ENCODE measurements around the gene GALNT17. TPM values are rescaled to one million over a fixed set of nuclear protein-coding genes. Genes with fewer than 3 reads are reported as not detected.
"Not testable (repeated sequence)": the region's sequence is repeated elsewhere in the genome, so short reads cannot be mapped to it uniquely, and the experiment has no call there.

GALNT17 gene
- total and polyA plus RNA-seq, 5 donors from 2014 or later = not detected

DNA sequence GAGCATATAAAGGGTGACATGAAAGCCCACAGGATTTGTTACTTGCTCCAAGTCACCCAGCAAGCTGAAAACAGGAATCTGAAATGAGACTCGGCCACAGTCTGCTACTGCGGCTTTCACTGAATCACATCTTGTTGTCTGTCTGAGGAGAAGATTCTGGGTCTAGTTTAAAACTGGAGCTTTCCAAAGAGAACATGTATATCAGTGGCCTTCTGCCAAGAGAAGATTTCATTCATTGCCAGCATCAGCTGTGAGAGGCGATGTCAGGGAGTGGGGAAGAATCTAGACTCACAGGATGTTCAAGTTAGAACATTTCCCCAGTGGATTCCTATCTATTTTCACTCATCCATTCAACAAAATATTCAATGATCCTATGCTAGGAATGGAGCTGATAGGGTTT lies 122.8 kb downstream of the GALNT17 start:
- Mint-ChIP-seq H3K27me3 (no peaks in the 10 kb centered on the region), H3K4me1 (no peaks in the 10 kb centered on the region), H3K27ac (no peak overlapping the region), H3K4me3 (no peak overlapping the region), H3K36me3 (no peaks in the 10 kb centered on the region), H3K9me3 (peaks cover 0 to 29% (median 14%) of the 10 kb centered on the region in 7 donors)
- Histone ChIP-seq H3K36me3 (ENCODE audit: control insufficient read depth, insufficient read depth, low read length) (no peaks in the 10 kb centered on the region), H3K9me3 (ENCODE audit: control insufficient read depth in 2 of 2, low read length in 2 of 2) (peaks cover 0 to 6% of the 10 kb centered on the region in 2 experiments), H3K4me1 (ENCODE audit: control insufficient read depth, insufficient read depth, low read length, poor library complexity, severe bottlenecking) (no peaks in the 10 kb centered on the region), H3K4me3 (ENCODE audit: low read depth, low read length) (no peak overlapping the region), H3K27me3 (ENCODE audit: control insufficient read depth, insufficient read depth, low read length) (no peaks in the 10 kb centered on the region), H3K27ac (ENCODE audit: insufficient read depth, low read length, poor library complexity, severe bottlenecking) (no peak overlapping the region)
- DNase-seq (no peak), ATAC-seq (ENCODE audit: low read depth in 2 of 2) (no peak)

GRCh38 chr7:71255537-71256178 lies 123.7 kb downstream of the GALNT17 start:
- ATAC-seq (ENCODE audit: low read depth in 2 of 2) (no peak), DNase-seq (no peak)
- Histone ChIP-seq H3K27ac (ENCODE audit: insufficient read depth, low read length, poor library complexity, severe bottlenecking) (no peak overlapping the region), H3K4me1 (ENCODE audit: control insufficient read depth, insufficient read depth, low read length, poor library complexity, severe bottlenecking) (no peaks in the 10 kb centered on the region), H3K27me3 (ENCODE audit: control insufficient read depth, insufficient read depth, low read length) (no peaks in the 10 kb centered on the region), H3K36me3 (ENCODE audit: control insufficient read depth, insufficient read depth, low read length) (no peaks in the 10 kb centered on the region), H3K4me3 (ENCODE audit: low read depth, low read length) (no peak overlapping the region), H3K9me3 (ENCODE audit: control insufficient read depth in 2 of 2, low read length in 2 of 2) (peaks cover 0 to 6% of the 10 kb centered on the region in 2 experiments)
- no peaks in the 10 kb centered on the region for H3K36me3 Mint-ChIP-seq
- H3K4me1 Mint-ChIP-seq = no peaks in the 10 kb centered on the region
- peaks cover 0 to 29% (median 14%) of the 10 kb centered on the region in 7 donors for H3K9me3 Mint-ChIP-seq
- no peaks in the 10 kb centered on the region for H3K27me3 Mint-ChIP-seq
- H3K4me3 Mint-ChIP-seq = no peak overlapping the region
- H3K27ac Mint-ChIP-seq = no peak overlapping the region

GRCh38 chr7:71261066-71261465 lies 129.1 kb downstream of the GALNT17 start:
- H3K36me3 ChIP-seq (ENCODE audit: control insufficient read depth, insufficient read depth, low read length) = no peaks in the 10 kb centered on the region
- Mint-ChIP-seq H3K36me3 (no peaks in the 10 kb centered on the region), H3K9me3 (peaks cover 9 to 31% (median 18%) of the 10 kb centered on the region in 7 donors), H3K4me1 (no peaks in the 10 kb centered on the region), H3K27me3 (no peaks in the 10 kb centered on the region), H3K27ac (no peak overlapping the region), H3K4me3 (no peak overlapping the region)
- H3K27me3 ChIP-seq (ENCODE audit: control insufficient read depth, insufficient read depth, low read length) = no peaks in the 10 kb centered on the region
- ATAC-seq (ENCODE audit: low read depth in 2 of 2) = no peak
- no peaks in the 10 kb centered on the region for H3K4me1 ChIP-seq (ENCODE audit: control insufficient read depth, insufficient read depth, low read length, poor library complexity, severe bottlenecking)
- H3K9me3 ChIP-seq (ENCODE audit: control insufficient read depth in 2 of 2, low read length in 2 of 2) = peaks cover 7% of the 10 kb centered on the region in 2 experiments
- no peak overlapping the region for H3K27ac ChIP-seq (ENCODE audit: insufficient read depth, low read length, poor library complexity, severe bottlenecking)
- no peak overlapping the region for H3K4me3 ChIP-seq (ENCODE audit: low read depth, low read length)
- DNase-seq = no peak

- not testable (repeated sequence) for H3K36me3 ChIP-seq (ENCODE audit: control insufficient read depth, insufficient read depth, low read length); ATAC-seq (ENCODE audit: low read depth in 2 of 2); H3K4me1 Mint-ChIP-seq; H3K36me3 Mint-ChIP-seq; H3K27me3 Mint-ChIP-seq; H3K27ac ChIP-seq (ENCODE audit: insufficient read depth, low read length, poor library complexity, severe bottlenecking); DNase-seq; H3K4me3 ChIP-seq (ENCODE audit: low read depth, low read length); H3K4me1 ChIP-seq (ENCODE audit: control insufficient read depth, insufficient read depth, low read length, poor library complexity, severe bottlenecking); H3K4me3 Mint-ChIP-seq; H3K27ac Mint-ChIP-seq; H3K27me3 ChIP-seq (ENCODE audit: control insufficient read depth, insufficient read depth, low read length)
- peaks cover 9 to 43% (median 21%) of the 10 kb centered on the region in 7 donors for H3K9me3 Mint-ChIP-seq
- H3K9me3 ChIP-seq (ENCODE audit: control insufficient read depth in 2 of 2, low read length in 2 of 2) = peaks cover 2 to 19% of the 10 kb centered on the region in 2 experiments
These were observed 130.9 kb downstream of the GALNT17 start for GRCh38 chr7:71262834-71263233.

GRCh38 chr7:71264005-71264404 lies 132.1 kb downstream of the GALNT17 start:
- H3K9me3 Mint-ChIP-seq = peaks cover 9 to 32% (median 16%) of the 10 kb centered on the region in 7 donors
- Histone ChIP-seq H3K27me3 (ENCODE audit: control insufficient read depth, insufficient read depth, low read length) (no peaks in the 10 kb centered on the region), H3K27ac (ENCODE audit: insufficient read depth, low read length, poor library complexity, severe bottlenecking) (no peak overlapping the region), H3K4me3 (ENCODE audit: low read depth, low read length) (no peak overlapping the region), H3K36me3 (ENCODE audit: control insufficient read depth, insufficient read depth, low read length) (no peaks in the 10 kb centered on the region), H3K4me1 (ENCODE audit: control insufficient read depth, insufficient read depth, low read length, poor library complexity, severe bottlenecking) (no peaks in the 10 kb centered on the region), H3K9me3 (ENCODE audit: control insufficient read depth in 2 of 2, low read length in 2 of 2) (peaks cover 2 to 19% of the 10 kb centered on the region in 2 experiments)
- ATAC-seq (ENCODE audit: low read depth in 2 of 2) = no peak
- no peaks in the 10 kb centered on the region for H3K4me1 Mint-ChIP-seq
- no peak overlapping the region for H3K4me3 Mint-ChIP-seq
- DNase-seq = no peak
- H3K36me3 Mint-ChIP-seq = no peaks in the 10 kb centered on the region
- no peak overlapping the region for H3K27ac Mint-ChIP-seq
- H3K27me3 Mint-ChIP-seq = no peaks in the 10 kb centered on the region

DNA sequence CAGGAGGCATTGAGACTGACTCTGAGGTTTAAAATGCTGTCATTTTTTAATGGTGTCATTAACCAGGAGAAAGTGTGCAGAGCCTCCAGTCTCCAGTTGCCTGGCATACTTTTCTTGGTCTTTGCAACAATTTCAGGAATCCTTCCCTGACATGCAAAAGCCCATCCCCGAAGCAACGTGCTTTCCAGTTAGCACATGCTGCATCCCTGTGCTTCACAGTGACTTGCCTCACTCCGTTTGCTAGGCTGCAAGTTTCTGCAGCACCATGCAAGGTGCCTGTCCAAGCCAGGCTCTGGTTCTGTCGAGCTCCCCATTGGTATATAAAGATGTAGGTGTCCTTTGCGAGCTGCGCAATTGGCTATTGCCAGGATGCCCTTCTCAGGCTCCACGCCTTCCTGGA lies 135.0 kb downstream of the GALNT17 start:
- Histone ChIP-seq H3K27ac (ENCODE audit: insufficient read depth, low read length, poor library complexity, severe bottlenecking) (no peak overlapping the region), H3K9me3 (ENCODE audit: control insufficient read depth in 2 of 2, low read length in 2 of 2) (peaks cover 0 to 19% of the 10 kb centered on the region in 2 experiments), H3K4me3 (ENCODE audit: low read depth, low read length) (no peak overlapping the region), H3K27me3 (ENCODE audit: control insufficient read depth, insufficient read depth, low read length) (no peaks in the 10 kb centered on the region), H3K4me1 (ENCODE audit: control insufficient read depth, insufficient read depth, low read length, poor library complexity, severe bottlenecking) (no peaks in the 10 kb centered on the region), H3K36me3 (ENCODE audit: control insufficient read depth, insufficient read depth, low read length) (no peaks in the 10 kb centered on the region)
- Mint-ChIP-seq H3K27ac (no peak overlapping the region), H3K36me3 (no peaks in the 10 kb centered on the region), H3K9me3 (peaks cover 8 to 30% (median 16%) of the 10 kb centered on the region in 7 donors), H3K4me3 (no peak overlapping the region), H3K27me3 (no peaks in the 10 kb centered on the region), H3K4me1 (no peaks in the 10 kb centered on the region)
- ATAC-seq (ENCODE audit: low read depth in 2 of 2) = no peak
- no peak for DNase-seq

DNA sequence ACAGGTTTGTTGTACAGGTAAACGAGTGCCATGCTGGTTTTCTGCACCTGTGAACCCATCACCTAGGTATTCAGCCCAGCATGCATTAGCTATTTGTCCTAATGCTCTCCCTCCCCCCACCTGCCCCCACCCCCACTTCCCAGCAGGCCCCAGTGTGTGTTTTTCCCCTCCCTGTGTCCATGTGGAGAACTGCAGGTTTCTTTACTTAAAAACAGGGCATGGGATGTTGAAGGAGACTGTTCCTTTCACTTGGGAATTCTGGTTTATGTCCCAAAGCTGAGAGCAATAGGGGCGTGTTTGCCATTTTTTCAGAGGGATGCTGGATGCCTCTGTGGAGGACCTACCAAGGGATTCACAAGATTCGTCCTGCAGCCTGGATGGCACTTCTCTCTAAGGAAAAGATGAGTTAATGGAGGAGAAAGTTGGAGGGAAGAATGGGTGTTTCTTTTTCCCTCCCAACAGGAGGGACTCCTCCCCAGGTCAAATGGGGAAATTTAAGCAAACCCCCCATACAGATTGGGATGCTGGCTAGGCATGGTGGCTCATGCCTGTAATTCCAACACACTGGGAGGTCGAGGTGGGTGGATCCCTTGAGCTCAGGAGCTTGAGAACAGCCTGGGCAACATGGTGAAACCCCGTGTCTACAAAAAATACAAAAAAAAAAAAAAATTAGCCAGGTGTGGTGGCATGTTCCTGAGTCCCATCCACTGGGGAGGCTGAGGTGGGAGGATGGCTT lies 136.0 kb downstream of the GALNT17 start:
- H3K4me3 Mint-ChIP-seq = no peak overlapping the region
- DNase-seq (no peak), ATAC-seq (ENCODE audit: low read depth in 2 of 2) (no peak)
- Histone ChIP-seq H3K4me1 (ENCODE audit: control insufficient read depth, insufficient read depth, low read length, poor library complexity, severe bottlenecking) (no peaks in the 10 kb centered on the region), H3K9me3 (ENCODE audit: control insufficient read depth in 2 of 2, low read length in 2 of 2) (peaks cover 0 to 19% of the 10 kb centered on the region in 2 experiments), H3K27me3 (ENCODE audit: control insufficient read depth, insufficient read depth, low read length) (no peaks in the 10 kb centered on the region), H3K4me3 (ENCODE audit: low read depth, low read length) (no peak overlapping the region), H3K27ac (ENCODE audit: insufficient read depth, low read length, poor library complexity, severe bottlenecking) (no peak overlapping the region), H3K36me3 (ENCODE audit: control insufficient read depth, insufficient read depth, low read length) (no peaks in the 10 kb centered on the region)
- no peaks in the 10 kb centered on the region for H3K27me3 Mint-ChIP-seq
- no peaks in the 10 kb centered on the region for H3K36me3 Mint-ChIP-seq
- peaks cover 9 to 40% (median 16%) of the 10 kb centered on the region in 7 donors for H3K9me3 Mint-ChIP-seq
- H3K4me1 Mint-ChIP-seq = no peaks in the 10 kb centered on the region
- H3K27ac Mint-ChIP-seq = no peak overlapping the region
